A673 (cell line): ENCODE measurements around the gene PLEK. TPM values are rescaled to one million over a fixed set of nuclear protein-coding genes. Genes with fewer than 3 reads are reported as not detected.

Experiments used
- BruUV-seq: library from RNA; stranded (reverse); fragments of 400-500 nt; replicated peaks from 2 replicates; lab custom pipeline; 2021; lab: Mats Ljungman, UMichigan
- CTCF ChIA-PET: fragments of 300-600 bp; sonication (Branson Sonifier 250); formaldehyde crosslinking; loops from one replicate; lab custom pipeline; 2022; ENCODE audit warnings: antibody characterized with exemption; lab: Charles Lee
- POLR2A ChIA-PET: fragments of 300-600 bp; sonication (Branson Sonifier 250); formaldehyde crosslinking; loops from one replicate; lab custom pipeline; 2022; ENCODE audit warnings: antibody characterized with exemption; ENCODE audit not compliant: low non-redundant PET; lab: Charles Lee
- DNase-seq: peaks from one replicate; pipeline ENCODE4 v3.0.0-alpha.2; 2015; ENCODE audit warnings: low spot score
- H3K27ac ChIP-seq: fragments of 200-600 bp; sonication (generic); 2 replicates; pipeline ENCODE4 v1.5.1; 2016; ENCODE audit warnings: mixed run types, low read depth, mild to moderate bottlenecking, mixed read lengths, antibody characterized with exemption, low read length; ENCODE audit not compliant: poor library complexity, severe bottlenecking
- H3K27me3 ChIP-seq: fragments of 200-600 bp; sonication (generic); replicated peaks from 2 replicates; pipeline ENCODE4 v1.6.1; 2017; ENCODE audit warnings: mixed run types, low read depth, mild to moderate bottlenecking, mixed read lengths, antibody characterized with exemption, low read length; ENCODE audit not compliant: insufficient read depth, poor library complexity
- H3K36me3 ChIP-seq: fragments of 200-600 bp; sonication (generic); 2 replicates; pipeline ENCODE4 v1.6.1; 2016; ENCODE audit warnings: mixed run types, mild to moderate bottlenecking, mixed read lengths, antibody characterized with exemption, low read length; ENCODE audit not compliant: insufficient read depth, poor library complexity, severe bottlenecking
- H3K4me1 ChIP-seq: fragments of 200-600 bp; sonication (generic); 2 replicates; pipeline ENCODE4 v1.6.1; 2017; ENCODE audit warnings: mixed run types, mild to moderate bottlenecking, mixed read lengths, antibody characterized with exemption, low read length; ENCODE audit not compliant: insufficient read depth, poor library complexity, severe bottlenecking
- H3K4me3 ChIP-seq: fragments of 200-600 bp; sonication (generic); 2 replicates; pipeline ENCODE4 v1.5.1; 2016; ENCODE audit warnings: low read depth, mixed run types, mild to moderate bottlenecking, mixed read lengths, low read length; ENCODE audit not compliant: poor library complexity, severe bottlenecking
- H3K9me3 ChIP-seq: fragments of 200-600 bp; sonication (generic); 2 replicates; pipeline ENCODE4 v1.6.1; 2016; ENCODE audit warnings: mixed run types, low read depth, mild to moderate bottlenecking, mixed read lengths, antibody characterized with exemption, low read length; ENCODE audit not compliant: poor library complexity, severe bottlenecking
- EZH2 ChIP-seq: fragments of 200-600 bp; sonication (generic); IDR thresholded peaks from 2 replicates; pipeline ENCODE4 v1.6.1; 2017; ENCODE audit warnings: borderline replicate concordance, low read depth, mild to moderate bottlenecking, mixed read lengths, antibody characterized with exemption, low read length; ENCODE audit not compliant: poor library complexity, severe bottlenecking
- intact Hi-C: fragments of 100-400 bp; cut with micrococcal nuclease; formaldehyde crosslinking; loops from one replicate; pipeline ENCODE4 v1.10.0; 2022; ENCODE audit not compliant: unreplicated experiment
- total RNA-seq: library from RNA; stranded (reverse); gene quantifications from 2 replicates; pipeline ENCODE4 v1.2.3, GENCODE V29; 2021
- TF ChIP-seq, protein P1 (sequence below): fragments of 300-800, 200-600 bp; sonication (generic); conservative IDR thresholded peaks from 2 replicates; pipeline ENCODE4 v1.5.1; 2017; ENCODE audit warnings: low read depth, mild to moderate bottlenecking, antibody characterized with exemption, low read length, moderate library complexity, mixed read lengths

Gene PLEK
- total RNA-seq, 1 experiment from 2014 or later: not detected

DNA sequence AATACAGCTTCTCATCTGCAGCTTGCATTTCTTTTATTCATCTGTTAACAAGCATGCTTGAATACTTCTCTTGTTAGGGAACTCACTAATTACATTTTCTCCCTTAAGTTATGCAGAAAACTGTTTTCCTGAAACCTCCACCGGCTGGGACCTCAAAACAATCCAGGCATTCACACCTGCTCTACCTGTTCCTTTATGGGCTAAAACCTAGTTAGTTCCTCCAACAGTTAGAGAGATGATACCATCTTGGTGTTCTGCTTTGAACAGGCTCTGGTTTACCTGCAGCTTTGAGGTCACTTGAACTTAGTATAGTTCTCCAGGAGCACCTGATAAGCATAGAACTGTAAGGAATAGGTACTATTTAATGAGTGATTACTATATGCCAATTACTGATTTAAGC is 6.1 kb downstream of the PLEK start:
- intact Hi-C loops: no loop called here
- BruUV-seq: no TSS peak
- ChIA-PET POLR2A (interaction anchor here (0.5 kb wide), 1 partner anchor 114 kb away, joined by 4 read pairs; no protein-coding TSS in a partner anchor), CTCF (no interaction called here)
- H3K4me1 ChIP-seq: no peaks in the 10 kb centered on the region
- H3K27ac ChIP-seq: no peak overlapping the region
- H3K27me3 ChIP-seq: no peaks in the 10 kb centered on the region
- TF ChIP-seq, protein P1, sequence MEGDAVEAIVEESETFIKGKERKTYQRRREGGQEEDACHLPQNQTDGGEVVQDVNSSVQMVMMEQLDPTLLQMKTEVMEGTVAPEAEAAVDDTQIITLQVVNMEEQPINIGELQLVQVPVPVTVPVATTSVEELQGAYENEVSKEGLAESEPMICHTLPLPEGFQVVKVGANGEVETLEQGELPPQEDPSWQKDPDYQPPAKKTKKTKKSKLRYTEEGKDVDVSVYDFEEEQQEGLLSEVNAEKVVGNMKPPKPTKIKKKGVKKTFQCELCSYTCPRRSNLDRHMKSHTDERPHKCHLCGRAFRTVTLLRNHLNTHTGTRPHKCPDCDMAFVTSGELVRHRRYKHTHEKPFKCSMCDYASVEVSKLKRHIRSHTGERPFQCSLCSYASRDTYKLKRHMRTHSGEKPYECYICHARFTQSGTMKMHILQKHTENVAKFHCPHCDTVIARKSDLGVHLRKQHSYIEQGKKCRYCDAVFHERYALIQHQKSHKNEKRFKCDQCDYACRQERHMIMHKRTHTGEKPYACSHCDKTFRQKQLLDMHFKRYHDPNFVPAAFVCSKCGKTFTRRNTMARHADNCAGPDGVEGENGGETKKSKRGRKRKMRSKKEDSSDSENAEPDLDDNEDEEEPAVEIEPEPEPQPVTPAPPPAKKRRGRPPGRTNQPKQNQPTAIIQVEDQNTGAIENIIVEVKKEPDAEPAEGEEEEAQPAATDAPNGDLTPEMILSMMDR: no peak
- no peak for TF ChIP-seq EZH2
- no peak overlapping the region for H3K4me3 ChIP-seq
- no peaks in the 10 kb centered on the region for H3K9me3 ChIP-seq
- DNase-seq: no peak
- H3K36me3 ChIP-seq: no peaks in the 10 kb centered on the region

DNA sequence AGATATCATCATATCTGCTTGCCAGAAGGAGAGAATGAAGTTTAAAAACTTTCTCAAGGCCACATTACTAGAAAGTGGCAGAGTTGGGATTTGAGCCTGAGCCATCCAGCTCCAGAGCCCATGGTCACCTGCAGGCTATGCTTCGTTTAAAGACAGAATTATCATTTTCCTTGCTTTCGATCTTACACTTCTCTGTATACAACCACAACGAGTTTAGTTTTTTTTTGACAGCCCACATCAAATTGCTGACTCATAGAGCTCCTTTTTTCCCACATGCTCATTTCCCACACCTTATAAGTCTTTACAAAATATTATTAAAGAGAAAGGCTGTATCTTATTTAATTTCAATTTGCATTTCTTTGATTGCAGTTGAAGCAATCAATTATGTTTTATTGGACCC is 6.5 kb downstream of the PLEK start:
- no peak overlapping the region for H3K4me3 ChIP-seq
- H3K36me3 ChIP-seq: no peaks in the 10 kb centered on the region
- no peak overlapping the region for H3K27ac ChIP-seq
- POLR2A ChIA-PET: no interaction called here
- no peaks in the 10 kb centered on the region for H3K4me1 ChIP-seq
- H3K27me3 ChIP-seq: no peaks in the 10 kb centered on the region
- no peaks in the 10 kb centered on the region for H3K9me3 ChIP-seq
- no peak for DNase-seq
- CTCF ChIA-PET: no interaction called here
- TF ChIP-seq, protein P1: no peak
- no peak for TF ChIP-seq EZH2
- BruUV-seq: no TSS peak
- intact Hi-C loops: no loop called here

DNA sequence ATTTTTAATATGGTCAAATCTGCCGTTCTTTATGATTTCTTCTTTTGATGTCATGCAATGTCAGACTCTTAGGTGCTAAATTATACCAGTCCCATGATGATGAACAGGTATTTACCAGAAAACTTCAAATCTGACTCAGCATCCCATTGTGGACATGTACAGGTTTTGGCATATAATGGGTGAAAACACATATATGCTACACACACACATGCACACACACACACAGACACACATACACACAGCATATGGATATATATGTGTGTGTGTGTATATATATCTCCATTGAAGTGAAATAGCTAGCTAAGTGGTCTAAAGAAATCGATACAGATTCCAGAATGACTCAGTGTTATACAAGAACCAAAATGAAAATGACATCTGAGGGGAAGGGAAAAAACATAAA is 7.4 kb downstream of the PLEK start:
- Histone ChIP-seq H3K4me1 (no peaks in the 10 kb centered on the region), H3K27me3 (peaks cover 2% of the 10 kb centered on the region), H3K27ac (no peak overlapping the region), H3K36me3 (no peaks in the 10 kb centered on the region), H3K4me3 (no peak overlapping the region), H3K9me3 (no peaks in the 10 kb centered on the region)
- POLR2A ChIA-PET: no interaction called here
- CTCF ChIA-PET: no interaction called here
- BruUV-seq: no TSS peak
- no peak for TF ChIP-seq EZH2
- TF ChIP-seq, protein P1: no peak
- DNase-seq: no peak
- intact Hi-C loops: no loop called here
